KOPT-K1 (cell line): Measurements from ENCODE around the gene AURKAIP1.

Experiments
- H3K27ac ChIP-seq: fragments of 200-600 bp; sonication (generic); 2 replicates; pipeline ENCODE4 v1.5.1; 2016; ENCODE audit warnings: antibody characterized with exemption, mild to moderate bottlenecking, low read depth, low read length; ENCODE audit not compliant: poor library complexity, severe bottlenecking
- H3K36me3 ChIP-seq: fragments of 200-600 bp; sonication (generic); 2 replicates; pipeline ENCODE4 v1.5.1; 2017; ENCODE audit warnings: antibody characterized with exemption, mild to moderate bottlenecking, low read length, moderate library complexity; ENCODE audit not compliant: insufficient read depth
- H3K9me3 ChIP-seq: fragments of 200-600 bp; sonication (generic); 2 replicates; pipeline ENCODE4 v1.5.1; 2017; ENCODE audit warnings: antibody characterized with exemption, low read length, mild to moderate bottlenecking; ENCODE audit not compliant: insufficient read depth, poor library complexity, severe bottlenecking

AURKAIP1 gene

DNA sequence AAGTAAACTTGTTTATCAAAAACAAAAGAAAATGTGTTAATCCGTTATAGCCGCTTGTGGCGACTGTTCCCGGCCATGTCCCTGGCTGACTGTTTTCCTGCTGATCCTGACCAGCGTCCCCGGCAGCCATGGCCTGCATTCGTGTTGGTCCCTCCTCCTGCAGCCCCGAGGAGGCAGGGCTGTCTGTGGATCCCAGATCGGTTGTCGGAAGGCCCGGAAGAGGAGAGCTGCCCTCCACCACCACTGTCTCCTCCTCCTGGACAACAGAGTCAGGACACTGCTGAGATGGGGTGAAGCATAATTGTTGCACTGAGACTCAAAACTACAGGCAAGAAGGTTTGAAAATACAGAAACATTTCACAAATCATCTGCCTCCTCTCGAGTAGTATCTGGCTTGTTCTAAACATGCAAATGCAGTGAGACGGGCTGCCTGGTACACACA, 13.0 kb downstream of the AURKAIP1 start:
- Histone ChIP-seq H3K9me3 (peaks cover 12% of the 10 kb centered on the region), H3K27ac (no peak overlapping the region)

DNA sequence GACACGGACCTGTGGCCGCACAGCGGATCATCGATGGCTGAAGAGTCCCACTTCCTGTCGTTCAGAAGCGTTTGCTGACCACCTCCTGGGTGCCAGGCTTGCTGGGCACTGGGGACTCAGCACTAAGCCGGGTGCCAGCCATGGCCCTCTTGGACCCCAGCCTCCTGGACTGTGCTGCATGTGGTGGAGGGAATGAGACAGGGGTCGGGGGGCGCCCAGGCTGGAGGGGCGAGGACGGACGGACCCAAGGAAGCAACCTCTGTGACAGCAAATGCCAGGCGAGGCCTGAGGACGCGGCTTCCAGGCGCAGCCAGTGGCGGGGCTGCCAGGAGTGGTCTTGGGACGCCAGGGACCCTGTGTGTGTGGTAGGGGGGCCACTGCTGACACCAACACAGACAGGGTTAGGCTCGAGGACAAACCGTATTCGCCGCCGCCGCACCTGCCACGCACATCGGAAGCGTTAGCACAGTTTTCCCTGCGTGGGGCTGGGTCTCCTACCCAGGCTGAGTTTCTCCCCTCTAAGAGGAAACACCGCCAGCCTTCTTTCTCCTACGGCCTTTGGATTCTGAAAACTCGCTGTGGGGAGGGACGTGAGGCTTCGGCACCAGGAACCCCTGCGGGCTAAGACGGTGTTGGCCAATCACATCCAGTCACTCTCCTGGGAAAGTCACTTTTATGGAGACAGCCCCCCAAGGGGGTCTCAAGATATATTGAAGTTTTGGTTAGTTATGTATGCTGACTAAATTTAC, 13.6 kb downstream of the AURKAIP1 start:
- Histone ChIP-seq H3K36me3 (no peaks in the 10 kb centered on the region), H3K9me3 (peaks cover 6% of the 10 kb centered on the region), H3K27ac (no peak overlapping the region)

More for the DNA sequence above, 13.0 kb downstream of the AURKAIP1 start:
- H3K36me3 ChIP-seq, result no peaks in the 10 kb centered on the region

GRCh38 chr1:1360506-1361169, 14.4 kb downstream of the AURKAIP1 start:
- Histone ChIP-seq H3K36me3 (no peaks in the 10 kb centered on the region), H3K9me3 (no peaks in the 10 kb centered on the region), H3K27ac (no peak overlapping the region)

DNA sequence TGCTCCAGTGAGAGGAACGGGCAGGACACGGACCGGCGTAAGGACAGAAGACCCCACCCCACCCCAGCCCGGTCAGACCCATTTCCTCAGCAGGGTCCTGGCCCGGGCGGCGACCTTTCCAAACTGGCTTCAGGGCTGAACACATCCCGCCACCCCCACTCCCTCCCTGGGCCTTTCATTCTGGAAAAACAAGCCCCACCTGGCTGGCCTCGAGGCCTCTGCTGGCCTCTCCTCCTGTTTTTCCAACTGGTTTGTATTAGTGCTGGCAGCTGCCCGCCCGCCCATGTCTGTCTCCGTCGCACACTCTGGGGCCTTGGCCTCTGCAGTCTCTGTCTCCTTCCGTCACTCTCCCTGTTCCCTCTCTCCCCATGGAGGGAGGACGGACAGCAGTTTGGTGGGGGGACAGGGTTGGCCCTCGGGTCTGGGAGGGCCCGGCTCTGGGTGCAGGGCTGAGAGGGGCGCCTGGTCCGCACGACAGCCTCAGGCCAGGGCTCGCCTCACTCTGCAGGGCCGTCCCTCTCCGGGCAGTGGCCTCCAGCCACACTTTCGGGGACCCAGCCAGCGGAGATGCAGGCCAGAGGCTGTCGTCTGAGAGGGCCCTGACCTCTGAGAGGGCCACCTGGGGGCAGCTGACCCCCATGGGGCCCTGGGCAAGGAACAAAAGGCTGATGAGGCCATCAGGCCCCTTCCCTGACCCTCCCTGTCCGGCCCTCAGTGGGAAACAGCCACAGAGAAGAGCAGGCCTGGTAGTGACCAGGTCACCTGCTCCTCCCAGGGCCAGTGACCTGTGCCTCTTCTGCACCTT, 15.1 kb downstream of the AURKAIP1 start:
- H3K36me3 ChIP-seq, result no peaks in the 10 kb centered on the region
- H3K9me3 ChIP-seq, result no peaks in the 10 kb centered on the region
- H3K27ac ChIP-seq, result no peak overlapping the region

DNA sequence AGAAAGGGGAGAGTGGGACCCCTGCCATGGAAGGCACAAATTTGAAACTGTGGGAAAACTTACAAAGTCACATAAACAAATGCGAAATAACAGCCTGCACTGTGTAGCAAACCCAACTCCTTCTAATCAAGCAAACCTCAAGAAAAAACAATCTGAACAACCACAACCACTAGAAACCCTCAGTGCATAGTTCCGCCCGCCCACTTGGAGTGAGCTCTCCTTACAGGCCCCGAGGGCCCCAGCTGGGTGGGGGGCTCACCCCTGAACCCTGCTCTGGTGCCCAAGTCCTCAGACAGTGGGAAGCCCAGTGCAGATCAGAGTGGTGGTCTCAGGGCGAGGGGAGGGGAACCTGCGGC, 15.7 kb downstream of the AURKAIP1 start:
- Histone ChIP-seq H3K9me3 (no peaks in the 10 kb centered on the region), H3K36me3 (no peaks in the 10 kb centered on the region), H3K27ac (no peak overlapping the region)

DNA sequence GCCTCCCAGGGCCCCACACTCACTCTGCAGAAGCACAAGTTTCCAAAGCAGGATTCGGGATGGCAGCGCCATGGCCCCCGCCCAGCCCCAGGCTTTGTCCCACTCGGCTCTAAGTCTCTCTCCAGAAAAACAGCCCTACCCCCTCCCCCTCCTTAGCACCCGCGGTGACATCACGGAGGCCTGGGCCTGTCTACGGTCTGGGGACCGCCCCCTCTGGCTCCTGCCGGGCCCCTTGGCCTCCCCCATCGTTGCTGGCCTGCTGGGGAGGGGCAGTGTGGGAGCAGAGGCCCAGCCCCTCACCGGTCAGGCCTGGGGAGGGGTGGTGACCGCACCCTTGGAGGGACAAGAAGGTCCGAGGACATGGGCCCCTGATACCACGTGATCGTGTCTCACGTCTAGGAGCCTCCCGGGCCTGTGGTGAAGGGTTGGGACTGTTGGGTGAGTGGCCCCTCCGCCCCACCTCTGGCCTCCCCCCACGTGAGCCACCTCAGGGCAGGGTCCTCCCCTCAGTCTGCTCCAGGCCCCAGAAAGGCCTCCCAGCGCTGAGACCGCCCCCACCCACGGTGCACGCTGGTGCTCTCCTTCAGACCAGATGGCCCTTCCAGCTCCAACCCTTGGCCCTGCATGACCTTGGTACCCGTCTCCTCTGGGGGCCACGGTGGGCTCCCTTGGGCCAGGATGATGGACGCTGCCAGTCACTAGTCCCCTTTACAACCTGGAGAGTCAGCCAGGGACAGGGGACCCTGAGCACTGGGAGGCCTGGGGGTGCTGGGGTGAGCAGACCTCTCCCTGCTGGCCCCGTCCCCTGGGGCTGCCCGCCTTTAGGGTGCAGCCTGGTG, 16.4 kb downstream of the AURKAIP1 start, which contains the start of gene MXRA8:
TSS of gene MXRA8 (minus strand) at position 123 of the 839 bp plus-strand sequence. CDS start at position 72, 51 bp downstream.
- H3K36me3 ChIP-seq, result no peaks in the 10 kb centered on the region
- H3K9me3 ChIP-seq, result no peaks in the 10 kb centered on the region
- no peak within 1 kb of the TSS for H3K27ac ChIP-seq

DNA sequence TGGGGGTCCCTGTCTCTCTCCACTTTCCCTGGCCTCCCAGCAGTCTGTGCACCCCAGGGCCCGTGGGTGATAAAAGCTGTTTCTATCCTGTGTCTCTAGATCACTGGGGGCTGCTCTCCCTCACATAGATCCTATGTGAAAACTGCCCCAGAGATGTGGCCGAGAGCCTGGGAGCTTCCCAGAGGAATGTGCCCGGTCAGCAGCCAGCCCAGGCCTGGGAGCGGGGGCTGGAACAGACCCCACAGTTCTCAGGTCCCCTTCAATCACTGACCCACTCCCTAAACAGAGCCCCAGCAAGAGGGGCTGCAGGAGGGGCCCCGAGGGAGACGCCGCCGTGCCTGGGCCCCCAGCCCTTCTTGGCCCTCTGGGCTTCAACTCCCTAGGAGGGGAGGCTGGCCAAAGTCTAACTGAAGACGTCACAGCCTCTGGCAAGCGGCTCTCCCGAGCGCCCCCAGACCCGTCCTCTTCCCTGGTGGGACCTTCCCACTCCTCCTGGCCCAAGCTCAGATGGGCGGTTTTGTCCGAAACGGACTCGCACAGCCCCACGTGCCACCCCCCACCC, 17.1 kb downstream of the AURKAIP1 start:
- Histone ChIP-seq H3K27ac (no peak overlapping the region), H3K9me3 (no peaks in the 10 kb centered on the region), H3K36me3 (no peaks in the 10 kb centered on the region)

DNA sequence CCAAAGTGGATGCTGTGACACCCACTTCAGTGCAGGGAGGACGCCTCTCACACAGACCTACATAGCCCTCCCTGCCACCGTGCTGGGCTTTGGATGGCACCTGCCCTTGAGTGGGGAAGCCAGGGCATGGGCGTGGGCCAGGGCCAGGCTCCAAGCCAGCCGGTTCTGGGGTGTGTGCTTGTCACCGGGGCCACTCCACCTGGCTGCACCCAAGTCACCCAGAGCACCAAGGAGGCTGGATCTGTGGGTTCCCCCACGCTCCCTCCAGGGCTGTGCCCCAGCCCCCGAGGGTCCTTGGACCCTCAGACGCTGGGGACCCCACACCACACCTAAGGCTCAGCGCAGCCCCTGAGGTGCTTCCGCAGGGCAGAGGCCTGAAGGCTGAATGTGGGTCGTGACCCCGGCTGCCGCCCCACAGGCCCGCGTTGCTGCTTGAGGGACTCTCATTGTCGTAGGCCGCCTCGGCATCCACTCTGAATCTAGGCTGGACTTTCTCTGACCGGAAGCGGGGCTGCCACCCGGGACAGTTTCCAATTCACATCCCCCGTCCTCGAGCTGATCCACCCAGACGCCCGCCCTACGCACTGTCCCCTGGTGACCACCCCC, 18.1 kb downstream of the AURKAIP1 start:
- H3K9me3 ChIP-seq, result no peaks in the 10 kb centered on the region
- no peaks in the 10 kb centered on the region for H3K36me3 ChIP-seq
- H3K27ac ChIP-seq, result no peak overlapping the region

DNA sequence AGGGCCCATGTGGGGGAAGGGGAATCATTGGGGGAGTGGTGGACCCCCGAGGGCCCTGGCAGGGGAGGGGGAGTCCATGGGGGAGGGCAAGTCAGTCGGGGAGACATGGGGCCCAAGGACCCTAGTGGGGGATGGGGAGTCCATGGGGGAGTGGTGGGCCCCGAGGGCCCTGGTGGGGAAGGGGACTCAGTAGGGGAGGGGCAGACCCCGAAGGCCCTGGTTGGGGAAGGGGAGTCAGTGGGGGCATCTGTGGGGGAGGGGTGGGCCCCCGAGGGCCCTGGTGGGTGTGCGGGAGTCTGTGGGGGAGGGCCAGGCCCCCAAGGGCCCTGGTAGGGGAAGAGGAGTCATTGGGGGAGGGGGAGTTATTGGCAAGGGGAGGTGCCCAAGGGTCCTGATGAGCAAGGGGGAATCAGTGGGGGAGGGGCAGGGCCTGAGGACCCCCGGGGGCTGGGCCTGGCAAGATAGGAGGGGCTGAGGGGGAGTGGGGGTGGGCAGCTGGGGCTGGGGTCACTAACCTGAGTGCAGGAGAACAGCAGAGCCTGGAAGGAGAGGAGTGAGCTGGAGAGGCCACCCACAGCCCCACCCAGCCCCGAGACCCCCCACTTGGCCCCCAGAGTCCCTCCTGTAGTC, 18.7 kb downstream of the AURKAIP1 start:
- Histone ChIP-seq H3K27ac (no peak overlapping the region), H3K9me3 (no peaks in the 10 kb centered on the region), H3K36me3 (no peaks in the 10 kb centered on the region)

DNA sequence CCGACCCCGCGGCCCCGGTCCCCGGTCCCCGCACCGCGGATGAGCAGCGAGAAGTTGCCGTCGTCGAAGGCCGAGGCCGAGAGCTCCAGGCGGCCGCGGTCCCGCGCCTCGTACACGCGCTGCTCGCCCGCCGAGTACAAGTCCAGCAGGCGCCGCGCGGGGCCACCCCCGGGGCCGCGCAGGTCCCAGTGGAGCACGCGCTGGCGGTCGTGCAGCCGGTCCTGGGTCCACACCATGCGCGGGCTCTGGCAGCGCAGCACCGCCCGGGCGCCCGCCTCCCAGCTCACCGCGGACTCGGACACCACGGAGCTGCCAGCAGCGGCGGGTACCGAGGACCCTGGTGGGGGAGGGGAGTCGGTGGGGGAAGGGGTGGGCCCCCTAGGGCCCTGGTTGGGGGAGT, 19.6 kb downstream of the AURKAIP1 start:
- Histone ChIP-seq H3K9me3 (no peaks in the 10 kb centered on the region), H3K36me3 (no peaks in the 10 kb centered on the region), H3K27ac (no peak overlapping the region)

- no peaks in the 10 kb centered on the region for H3K36me3 ChIP-seq
- no peak overlapping the region for H3K27ac ChIP-seq
- H3K9me3 ChIP-seq, result no peaks in the 10 kb centered on the region
Measured at GRCh38 chr1:1354271-1355247, 20.4 kb downstream of the AURKAIP1 start.

DNA sequence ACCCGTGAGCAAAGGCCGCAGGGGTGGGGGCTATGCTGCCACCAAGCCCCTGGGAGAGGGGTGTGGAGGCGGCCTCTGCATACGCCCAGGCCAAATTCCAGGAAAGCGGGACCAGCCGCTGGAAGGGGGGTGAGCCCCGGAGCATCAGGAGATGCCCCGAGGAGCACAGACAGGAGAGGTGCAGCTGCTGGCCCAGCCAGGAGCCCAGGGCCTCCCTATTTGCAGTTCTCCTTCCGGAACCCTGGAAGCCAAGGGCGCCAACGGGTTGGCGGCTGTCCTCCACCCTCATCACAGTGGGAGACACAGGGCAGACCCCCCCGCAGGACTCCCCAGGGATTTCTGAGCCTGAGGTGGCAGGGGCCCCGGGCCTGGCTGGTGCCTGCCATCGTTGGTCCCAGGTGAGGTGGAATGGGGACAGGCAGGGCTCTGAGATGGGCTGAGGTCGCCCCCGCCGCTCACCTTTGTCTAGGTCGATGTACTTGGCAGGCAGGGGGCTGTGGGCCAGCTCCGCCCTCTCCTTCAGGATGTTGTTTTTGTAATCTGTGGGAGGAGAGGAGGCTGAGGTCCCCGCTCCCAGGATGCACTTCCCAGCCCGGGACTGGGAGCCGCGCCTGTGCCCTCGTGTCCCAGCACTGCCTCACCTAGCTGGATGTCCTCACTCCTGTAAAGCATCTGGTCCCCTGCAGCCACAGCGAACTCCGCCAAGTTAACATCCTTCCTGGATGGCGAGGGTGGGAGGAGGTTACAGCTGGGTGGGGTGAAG, 21.4 kb downstream of the AURKAIP1 start:
- no peak overlapping the region for H3K27ac ChIP-seq
- no peaks in the 10 kb centered on the region for H3K36me3 ChIP-seq
- no peaks in the 10 kb centered on the region for H3K9me3 ChIP-seq
